Right lobe of liver (tissue), 6 donors: ENCODE measurements around the gene ZBED5. TPM values are rescaled to one million over a fixed set of nuclear protein-coding genes. Genes with fewer than 3 reads are reported as not detected.

Source experiments
- ATAC-seq, 4 donors: fragments of 200-7000 bp; cut with Tn5 transposase; one replicate each; pipeline ENCODE4 v1.9.1; 2020; ENCODE audit warnings: mild to moderate bottlenecking in 4 of 4, moderate library complexity in 4 of 4
- DNase-seq, 3 donors: peaks; one replicate each; pipeline ENCODE4 v3.0.0-alpha.2; 2020
- H3K27ac ChIP-seq, 3 donors: fragments of 200-600 bp; one replicate each; pipeline ENCODE4 v1.8.0; 2022
- H3K27me3 ChIP-seq, 2 donors: fragments of 200-600 bp; one replicate each; pipeline ENCODE4 v1.8.0; 2022
- H3K36me3 ChIP-seq, 4 donors: fragments of 200-600 bp; sonication (generic) in 1 of 4; one replicate each; pipeline versions ENCODE4 v1.5.1 to v1.8.0; 2017 to 2022; ENCODE audit warnings: control low read depth in 1 of 4
- H3K4me1 ChIP-seq, 4 donors: fragments of 200-600 bp; sonication (generic) in 1 of 4; one replicate each; pipeline versions ENCODE4 v1.5.1 to v1.8.0; 2017 to 2022; ENCODE audit warnings: control low read depth in 1 of 4
- H3K4me3 ChIP-seq, 3 donors: fragments of 200-600 bp; one replicate each; pipeline ENCODE4 v1.8.0; 2022
- H3K9me3 ChIP-seq, 4 donors: fragments of 200-600 bp; sonication (generic) in 1 of 4; one replicate each; pipeline versions ENCODE4 v1.5.1 to v1.8.0; 2017 to 2022; ENCODE audit warnings: control low read depth in 1 of 4
- CTCF ChIP-seq, 4 donors: fragments of 200-600 bp in 3 of 4; fragments of 450-650 bp in 1 of 4; IDR thresholded peaks; one replicate each; pipeline versions ENCODE4 v1.5.1 to v1.8.0; 2016 to 2022; ENCODE audit warnings: antibody characterized with exemption in 4 of 4, mild to moderate bottlenecking in 2 of 4
- POLR2A ChIP-seq: fragments of 450-650 bp; IDR thresholded peaks from one replicate; pipeline ENCODE4 v1.6.1; 2017; ENCODE audit warnings: antibody characterized with exemption, mild to moderate bottlenecking
- WGBS: methylation state at CpG from one replicate; pipeline ENCODE4 v1.1.6; 2018; ENCODE audit warnings: low coverage, low lambda C conversion rate; ENCODE audit not compliant: insufficient coverage; ENCODE audit errors: missing lambda C conversion rate; 5-methylcytosine and 5-hydroxymethylcytosine counted together
- intact Hi-C, 2 donors: fragments of 100-400 bp; cut with DNase I; formaldehyde crosslinking; loops; one replicate each; pipeline versions ENCODE4 v1.11.2 to v1.14.1; 2022
- total RNA-seq, 6 experiments: library from RNA; depleted of rRNA in 2 of 6; stranded (reverse); fragments of >200 nt in 2 of 6; fragmentation: NEBNext Ultra II Directional in 3 of 6; extraction: Animal tissue kit (Norgen Biotek cat#: 25700) in 3 of 6; gene quantifications; one replicate each; pipeline versions ENCODE4 v1.1.0 to v1.2.4, GENCODE V29; 2016 to 2023
- donor health status: DM: no; HTN: yes; CAD: no.
- donor health status: DM: no; HTN: no; CAD: no.
- donor health status: DM: no; HTN: no; CAD: no.
- donor health status: DM: no; HTN: yes; CAD: no.
- donor health status: DM: no; HTN: yes; CAD: no.

ZBED5 gene
- total RNA-seq, 6 experiments from 2014 or later: 7.0 to 11.7 (median 8.7) TPM

- H3K27me3 ChIP-seq: no peaks in the 10 kb centered on the region
- WGBS: 91% methylated on average over 2 of the region's 2 CpGs
- no peaks in the 10 kb centered on the region for H3K36me3 ChIP-seq
- H3K4me3 ChIP-seq: no peak overlapping the region
- no peaks in the 10 kb centered on the region for H3K4me1 ChIP-seq
- ATAC-seq (no peak), DNase-seq (no peak)
- TF ChIP-seq CTCF (IDR thresholded peaks at IDR 0.05) (no peak), POLR2A (no peak)
- intact Hi-C loops: no loop called here
- no peak overlapping the region for H3K27ac ChIP-seq
- no peaks in the 10 kb centered on the region for H3K9me3 ChIP-seq
These were observed 14.2 kb upstream of the ZBED5 start for GRCh38 chr11:10872097-10872496.

- no peaks in the 10 kb centered on the region for H3K4me1 ChIP-seq
- no peaks in the 10 kb centered on the region for H3K27me3 ChIP-seq
- no peaks in the 10 kb centered on the region for H3K36me3 ChIP-seq
- no peak overlapping the region for H3K27ac ChIP-seq
- intact Hi-C loops: no loop called here
- H3K4me3 ChIP-seq: no peak overlapping the region
- no peaks in the 10 kb centered on the region for H3K9me3 ChIP-seq
- 100% methylated on average over 3 of the region's 3 CpGs for WGBS
- DNase-seq (no peak), ATAC-seq (no peak)
- TF ChIP-seq POLR2A (no peak), CTCF (IDR thresholded peaks at IDR 0.05) (no peak)
These were observed 10.5 kb upstream of the ZBED5 start for GRCh38 chr11:10868352-10868751.

- 64% methylated on average over 10 of the region's 10 CpGs for WGBS
- DNase-seq (no peak), ATAC-seq (peak in 1 of 4 donors; percentile 20)
- TF ChIP-seq CTCF (IDR thresholded peaks at IDR 0.05): no peak
- no peak for TF ChIP-seq POLR2A
- intact Hi-C loops: no loop called here
- H3K4me3 ChIP-seq: no peak overlapping the region
- H3K9me3 ChIP-seq: no peaks in the 10 kb centered on the region
- no peaks in the 10 kb centered on the region for H3K36me3 ChIP-seq
- no peak overlapping the region for H3K27ac ChIP-seq
- no peaks in the 10 kb centered on the region for H3K27me3 ChIP-seq
- H3K4me1 ChIP-seq: no peaks in the 10 kb centered on the region
These were observed 9.1 kb upstream of the ZBED5 start for GRCh38 chr11:10866893-10867331.

GRCh38 chr11:10865837-10866270 lies 8.0 kb upstream of the ZBED5 start:
- Histone ChIP-seq H3K4me1 (no peaks in the 10 kb centered on the region), H3K27ac (no peak overlapping the region), H3K4me3 (no peak overlapping the region), H3K27me3 (no peaks in the 10 kb centered on the region), H3K9me3 (no peaks in the 10 kb centered on the region), H3K36me3 (no peaks in the 10 kb centered on the region)
- DNase-seq (no peak), ATAC-seq (no peak)
- no peak for TF ChIP-seq CTCF (IDR thresholded peaks at IDR 0.05)
- intact Hi-C loops: no loop called here

DNA sequence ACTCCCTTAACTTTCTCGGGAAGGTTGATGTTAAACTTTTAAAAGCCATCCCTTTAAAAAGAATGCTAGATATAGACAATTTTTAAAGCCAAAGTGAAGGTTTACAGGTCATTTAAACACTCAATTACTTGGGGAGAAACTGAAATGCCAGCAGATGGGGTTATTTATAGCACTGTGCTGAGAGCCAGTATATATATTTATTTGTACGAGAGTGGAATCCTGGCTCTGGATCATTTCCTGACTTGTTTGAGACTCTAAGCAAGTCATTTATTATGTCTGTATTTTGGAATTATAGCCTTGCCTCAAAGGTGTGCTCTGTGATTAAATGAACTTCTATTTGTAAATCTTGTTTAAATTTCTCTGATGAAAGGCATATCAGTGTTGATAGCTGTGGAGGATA lies 6.8 kb upstream of the ZBED5 start:
- H3K36me3 ChIP-seq: no peaks in the 10 kb centered on the region
- no peaks in the 10 kb centered on the region for H3K4me1 ChIP-seq
- H3K27ac ChIP-seq: no peak overlapping the region
- DNase-seq: no peak
- no peak overlapping the region for H3K4me3 ChIP-seq
- intact Hi-C loops: no loop called here
- no peaks in the 10 kb centered on the region for H3K9me3 ChIP-seq
- no peaks in the 10 kb centered on the region for H3K27me3 ChIP-seq
- TF ChIP-seq CTCF (IDR thresholded peaks at IDR 0.05): no peak
- TF ChIP-seq POLR2A: no peak
- ATAC-seq: no peak
- WGBS: 74% methylated on average over 2 of the region's 2 CpGs
